Stimulated activated CD8-positive, alpha-beta memory T cell treated with anti-CD3 and anti-CD28 coated beads, Interleukin-12 subunit alpha, Interleukin-12 subunit beta, amount 100 ng/mL, for 24 hours (primary cell): ENCODE results near the gene HAPLN3.

Experiments
- DNase-seq: peaks from one replicate; pipeline ENCODE4 v3.0.0-alpha.2; 2020; ENCODE audit errors: extremely low read depth

Gene HAPLN3

DNA sequence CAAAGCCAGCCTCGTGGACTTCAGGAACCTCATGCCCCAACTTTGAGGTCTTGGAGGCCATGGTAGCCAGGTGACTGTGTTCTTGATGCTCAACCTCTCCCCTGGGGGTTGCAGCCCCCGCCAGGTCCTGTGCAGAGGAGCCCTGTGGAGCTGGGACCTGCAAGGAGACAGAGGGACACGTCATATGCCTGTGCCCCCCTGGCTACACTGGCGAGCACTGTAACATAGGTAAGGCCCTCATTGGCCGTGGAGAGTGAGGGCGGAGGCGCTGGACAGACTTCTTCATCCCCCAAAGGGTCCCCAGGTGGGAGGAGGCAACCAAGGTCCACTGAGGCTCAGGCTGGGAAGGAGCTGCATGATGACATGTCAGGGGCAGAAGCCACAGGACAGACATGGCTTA lies 35.1 kb downstream of the HAPLN3 start:
- no peak for DNase-seq

DNA sequence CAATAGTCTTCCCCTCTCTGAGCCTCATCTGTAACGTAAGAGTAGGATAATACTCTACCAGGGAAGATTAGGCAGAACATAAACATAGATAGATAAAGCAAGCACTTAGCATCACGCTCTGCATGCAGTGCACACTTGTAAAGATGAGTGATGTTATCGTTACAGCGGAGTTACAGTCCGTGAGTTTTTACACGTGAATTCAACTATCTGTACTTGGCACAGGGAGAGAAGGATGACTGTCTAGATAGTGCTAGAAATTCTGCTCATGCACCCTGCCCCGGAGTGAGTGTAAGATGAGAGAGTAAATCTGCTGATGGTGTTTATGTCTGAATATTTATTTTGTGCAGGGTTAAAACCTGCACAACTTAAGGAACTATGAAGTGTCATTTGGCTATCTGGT lies 35.8 kb downstream of the HAPLN3 start:
- DNase-seq, result no peak

GRCh38 chr15:88858934-88859333 lies 36.4 kb downstream of the HAPLN3 start:
- DNase-seq, result no peak

DNA sequence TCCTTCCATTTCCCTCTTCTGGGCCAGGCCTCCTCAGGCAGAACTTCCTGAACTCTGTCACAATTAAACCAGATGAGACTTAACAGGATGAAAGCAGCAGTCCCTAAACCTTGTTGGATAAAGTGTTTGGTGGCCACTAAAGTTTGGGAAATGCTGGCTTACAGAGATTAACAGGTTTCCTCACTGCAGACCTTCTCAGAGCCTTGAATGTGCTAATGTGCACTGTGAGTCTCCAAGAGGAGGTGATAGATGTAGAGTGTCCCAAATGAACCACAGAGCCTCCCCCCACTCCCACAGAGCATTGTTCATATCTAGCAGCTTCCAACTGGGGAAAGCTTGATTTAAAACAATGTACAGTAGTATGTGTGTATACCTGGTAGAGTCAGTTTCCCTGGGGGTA lies 42.9 kb downstream of the HAPLN3 start:
- no peak for DNase-seq

GRCh38 chr15:88849376-88850072 lies 45.8 kb downstream of the HAPLN3 start:
- no peak for DNase-seq

GRCh38 chr15:88848203-88848602 lies 47.1 kb downstream of the HAPLN3 start:
- DNase-seq, result no peak

DNA sequence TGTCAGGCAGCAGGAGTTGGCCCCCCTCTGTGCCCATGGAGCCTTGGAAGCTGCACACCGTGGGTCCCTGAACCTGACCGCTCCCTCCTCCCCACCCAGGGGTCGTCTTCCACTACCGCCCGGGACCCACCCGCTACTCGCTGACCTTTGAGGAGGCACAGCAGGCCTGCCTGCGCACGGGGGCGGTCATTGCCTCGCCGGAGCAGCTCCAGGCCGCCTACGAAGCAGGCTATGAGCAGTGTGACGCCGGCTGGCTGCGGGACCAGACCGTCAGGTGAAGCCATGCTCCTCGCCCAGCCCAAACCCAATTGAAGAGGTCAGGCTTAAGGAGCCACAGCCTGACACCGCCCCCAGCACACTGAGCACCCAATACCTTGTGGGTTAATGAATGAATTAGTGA lies 48.2 kb downstream of the HAPLN3 start:
- no peak for DNase-seq

DNA sequence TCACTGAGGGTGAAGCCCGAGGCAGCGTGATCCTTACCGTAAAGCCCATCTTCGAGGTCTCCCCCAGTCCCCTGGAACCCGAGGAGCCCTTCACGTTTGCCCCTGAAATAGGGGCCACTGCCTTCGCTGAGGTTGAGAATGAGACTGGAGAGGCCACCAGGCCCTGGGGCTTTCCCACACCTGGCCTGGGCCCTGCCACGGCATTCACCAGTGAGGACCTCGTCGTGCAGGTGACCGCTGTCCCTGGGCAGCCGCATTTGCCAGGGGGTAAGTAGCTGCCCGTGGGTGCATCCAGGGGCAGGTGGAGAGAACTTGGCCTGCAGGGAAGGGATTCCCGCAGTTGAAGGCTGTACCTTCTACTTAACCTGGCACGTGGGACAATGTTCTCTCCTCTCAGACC lies 49.7 kb downstream of the HAPLN3 start:
- no peak for DNase-seq

GRCh38 chr15:88844749-88845386 lies 50.5 kb downstream of the HAPLN3 start:
- DNase-seq, result no peak

DNA sequence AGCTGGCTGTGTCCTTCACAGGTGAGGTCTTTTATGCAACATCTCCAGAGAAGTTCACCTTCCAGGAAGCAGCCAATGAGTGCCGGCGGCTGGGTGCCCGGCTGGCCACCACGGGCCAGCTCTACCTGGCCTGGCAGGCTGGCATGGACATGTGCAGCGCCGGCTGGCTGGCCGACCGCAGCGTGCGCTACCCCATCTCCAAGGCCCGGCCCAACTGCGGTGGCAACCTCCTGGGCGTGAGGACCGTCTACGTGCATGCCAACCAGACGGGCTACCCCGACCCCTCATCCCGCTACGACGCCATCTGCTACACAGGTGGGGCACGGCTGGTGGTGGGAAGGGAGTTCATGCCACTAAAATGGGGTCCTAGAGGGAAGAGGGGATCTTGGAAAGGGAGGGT lies 52.0 kb downstream of the HAPLN3 start:
- no peak for DNase-seq

GRCh38 chr15:88842156-88842555 lies 53.2 kb downstream of the HAPLN3 start:
- DNase-seq, result no peak

DNA sequence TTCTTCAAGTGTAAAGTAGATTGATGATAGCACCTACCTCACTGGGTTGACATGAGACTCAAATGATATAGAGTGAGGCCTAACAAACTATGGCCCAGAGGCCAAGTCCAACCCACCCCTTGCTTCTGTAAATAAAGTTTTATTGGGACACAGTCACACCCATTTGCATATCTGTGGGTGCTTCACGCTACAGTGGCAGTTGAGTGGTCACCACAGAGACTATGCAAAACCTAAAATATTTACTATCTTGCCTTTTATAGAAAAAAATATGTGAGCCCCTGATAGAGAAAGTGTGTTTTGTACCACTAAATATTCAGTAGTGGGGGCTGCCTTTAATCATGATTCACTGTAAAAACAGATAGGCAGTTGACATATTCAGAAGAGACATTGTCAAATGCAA lies 54.1 kb downstream of the HAPLN3 start:
- no peak for DNase-seq

GRCh38 chr15:88839961-88840360 lies 55.4 kb downstream of the HAPLN3 start:
- DNase-seq, result no peak

DNA sequence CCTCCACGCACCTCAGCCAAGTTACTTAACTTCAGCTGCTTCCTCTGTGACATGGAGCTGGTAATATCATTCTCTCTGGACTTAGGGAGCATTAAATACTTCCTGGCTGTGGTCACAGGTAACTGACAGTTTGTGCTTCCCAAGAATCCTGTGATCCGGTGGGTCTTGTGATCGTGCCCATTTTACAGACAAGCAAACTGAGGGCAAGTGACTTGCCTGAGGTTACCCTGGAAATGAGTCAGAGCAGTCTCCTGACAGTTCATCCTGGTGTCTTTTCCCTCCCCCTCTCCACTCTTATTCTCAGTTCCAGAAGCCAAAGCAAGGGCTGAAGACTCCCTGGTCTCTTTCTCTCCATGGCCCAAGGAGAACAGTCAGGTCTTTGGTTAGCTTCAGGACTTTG lies 56.2 kb downstream of the HAPLN3 start:
- DNase-seq, result no peak

GRCh38 chr15:88838667-88839066 lies 56.7 kb downstream of the HAPLN3 start:
- no peak for DNase-seq

DNA sequence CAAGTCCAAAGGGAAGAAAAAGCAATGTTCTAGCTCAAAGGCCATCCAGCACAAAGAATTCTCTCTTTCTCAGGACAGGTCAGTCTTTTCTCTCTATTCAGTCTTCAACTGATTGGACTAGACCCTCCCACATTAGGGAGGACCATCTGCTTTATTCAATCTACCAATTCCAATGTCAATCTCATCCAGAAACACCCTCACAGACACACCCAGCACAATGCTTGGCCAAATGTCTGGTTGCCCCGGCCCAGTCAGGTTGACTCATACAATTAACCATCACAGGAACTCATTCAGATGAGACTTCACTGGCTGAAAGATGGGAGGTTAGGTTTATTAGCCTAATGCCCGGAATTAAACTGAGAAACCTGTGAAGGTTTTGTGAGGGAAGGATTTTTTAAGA lies 59.7 kb downstream of the HAPLN3 start:
- DNase-seq, result no peak

- no peak for DNase-seq
Observed at GRCh38 chr15:88835119-88835518, 60.2 kb downstream of the HAPLN3 start.

GRCh38 chr15:88834211-88834812 lies 61.0 kb downstream of the HAPLN3 start:
- DNase-seq, result no peak

GRCh38 chr15:88833731-88834100 lies 61.6 kb downstream of the HAPLN3 start:
- DNase-seq, result no peak

DNA sequence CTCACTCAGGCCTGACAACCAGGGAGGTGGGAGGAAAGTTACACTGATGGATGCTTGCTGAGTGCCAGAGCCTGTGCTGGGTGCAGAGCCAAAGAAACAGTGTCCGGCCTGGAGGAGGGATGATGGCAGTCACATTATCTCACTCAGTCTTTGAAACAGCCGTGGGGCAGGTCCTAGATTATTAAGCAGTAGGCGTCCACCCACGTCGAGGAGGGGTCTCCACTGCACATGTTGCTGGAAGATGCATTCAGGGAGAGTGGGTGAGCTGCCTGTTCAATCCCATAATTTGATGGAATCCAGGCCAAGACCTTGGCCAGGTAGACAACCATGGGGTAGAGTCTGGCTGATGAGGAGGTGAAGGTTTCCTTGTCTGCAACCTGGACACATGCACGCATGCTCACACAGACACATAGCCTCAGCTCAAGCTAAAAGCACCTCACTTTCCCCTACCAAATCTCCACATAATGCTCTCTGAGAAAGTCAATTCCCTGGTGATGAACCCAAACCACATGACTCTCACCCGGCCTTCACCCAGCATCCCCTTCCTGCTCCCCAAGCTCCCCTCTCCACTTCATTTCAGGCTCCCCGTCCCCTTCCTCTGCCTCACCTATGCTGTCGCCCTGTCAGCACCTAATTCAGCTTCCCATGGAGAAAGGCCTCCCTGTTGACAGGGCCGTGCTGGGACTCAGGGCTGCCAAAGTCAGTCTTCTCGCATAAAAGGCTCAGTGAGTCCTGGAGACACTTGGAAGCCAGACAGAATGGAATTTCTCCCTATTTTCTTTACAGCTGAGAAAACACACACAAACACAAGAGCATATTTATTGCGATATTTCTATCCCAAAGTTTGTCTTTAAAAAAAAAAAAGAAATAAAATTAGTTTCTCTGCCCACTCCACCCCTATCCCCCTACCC lies 62.3 kb downstream of the HAPLN3 start:
- DNase-seq, result no peak

DNA sequence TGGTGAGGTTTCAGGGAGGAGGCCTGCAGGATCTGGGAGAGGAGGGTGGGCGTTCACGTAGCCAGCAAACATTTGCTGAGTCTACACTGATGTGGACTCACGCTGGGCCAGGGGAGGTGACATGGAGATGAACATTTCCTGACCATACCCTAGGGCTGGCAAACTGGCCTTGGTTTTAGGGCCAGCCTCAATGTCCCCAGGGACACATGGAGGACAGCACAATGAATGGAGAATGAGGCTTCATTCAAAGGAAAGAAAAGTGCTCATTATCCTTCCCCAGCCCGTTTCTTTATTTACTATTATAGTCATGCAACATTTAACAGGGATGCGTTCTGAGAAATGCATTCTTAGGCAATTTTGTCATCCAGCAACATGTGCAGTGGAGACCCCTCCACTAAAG lies 65.3 kb downstream of the HAPLN3 start:
- DNase-seq, result no peak

GRCh38 chr15:88828791-88829190 lies 66.6 kb downstream of the HAPLN3 start:
- no peak for DNase-seq
